Measurements from ENCODE around the gene ZNRD2.

The ZNRD2 gene

DNA sequence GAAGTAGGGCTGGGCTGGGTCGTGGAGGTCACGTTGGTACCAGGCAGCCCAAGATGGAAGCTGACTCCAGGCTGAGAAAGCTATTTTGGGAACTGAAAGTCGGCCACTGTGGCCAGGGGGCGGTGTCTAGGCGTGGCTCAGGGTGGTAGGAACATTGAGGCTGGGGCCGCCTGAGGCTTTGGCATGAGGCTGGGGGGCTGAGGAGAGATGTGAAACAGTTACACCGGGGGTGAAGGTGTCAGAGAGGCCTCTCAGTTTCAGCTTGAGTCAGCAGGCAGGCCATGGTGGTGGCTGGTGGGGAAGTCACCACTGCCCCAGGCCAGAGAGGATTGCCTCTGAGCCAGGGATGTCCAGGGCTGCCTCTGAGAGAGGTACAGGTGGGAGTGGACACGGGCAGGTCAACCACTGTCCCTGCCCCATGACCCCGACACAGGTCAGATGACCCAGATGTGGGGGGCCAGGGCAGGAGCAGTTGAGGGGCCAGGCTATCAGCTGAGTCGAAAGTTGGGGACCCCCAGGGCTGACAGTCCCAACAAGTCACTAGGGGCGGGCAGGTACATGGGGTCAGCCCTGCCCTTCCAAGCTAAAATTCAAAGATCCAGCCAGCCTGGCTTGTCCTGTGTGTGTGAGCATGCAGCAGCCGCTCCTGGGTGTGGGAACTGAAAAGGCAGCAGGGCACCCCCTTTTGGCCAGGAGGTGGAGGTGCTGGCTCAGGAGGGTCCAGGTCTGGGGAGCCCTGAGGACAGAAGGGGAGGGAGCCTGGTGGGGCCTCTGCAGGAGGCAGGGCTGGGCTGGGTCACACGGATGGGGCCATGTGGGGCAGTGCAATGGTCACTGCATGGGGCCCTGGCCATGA lies 18.1 kb downstream of the ZNRD2 start:
- peak; percentile 60 for DNase-seq (ENCODE audit: low read depth)

DNA sequence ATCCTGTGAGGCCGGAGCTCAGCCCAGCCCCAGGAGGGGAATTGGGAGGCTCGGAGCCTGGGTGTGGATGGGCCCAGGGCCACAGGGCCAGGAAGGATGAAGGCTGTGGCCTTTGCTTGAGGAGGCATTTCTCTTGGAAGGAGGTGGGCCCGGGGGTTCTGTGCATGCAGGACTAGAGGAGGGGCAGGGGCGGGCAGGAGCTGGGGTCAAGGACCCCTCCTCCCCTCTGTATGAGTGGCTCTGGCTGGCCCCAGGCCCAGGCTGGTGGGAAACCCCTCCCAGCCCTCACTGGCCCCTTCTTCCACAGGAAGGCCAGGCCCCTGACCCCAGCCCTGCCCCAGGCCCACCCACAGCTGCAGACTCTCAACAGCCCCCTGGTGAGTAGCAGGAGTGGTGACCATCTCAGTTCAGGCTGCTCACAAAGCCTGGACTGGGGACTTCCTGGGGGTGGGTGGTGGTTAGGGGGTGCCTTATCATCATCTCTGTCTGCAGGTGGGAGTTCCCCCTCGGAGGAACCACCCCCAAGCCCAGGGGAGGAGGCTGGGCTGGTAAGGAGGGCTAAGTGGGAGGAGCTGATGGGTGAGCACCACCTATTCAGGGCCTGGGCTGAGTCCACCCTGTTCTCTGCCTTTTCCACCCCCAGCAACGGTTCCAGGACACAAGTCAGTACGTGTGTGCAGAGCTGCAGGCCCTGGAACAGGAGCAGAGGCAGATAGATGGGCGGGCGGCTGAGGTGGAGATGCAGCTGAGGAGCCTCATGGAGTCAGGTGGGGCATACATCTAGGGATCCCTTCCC lies 19.4 kb downstream of the ZNRD2 start:
- no peak for DNase-seq (ENCODE audit: low read depth)

DNA sequence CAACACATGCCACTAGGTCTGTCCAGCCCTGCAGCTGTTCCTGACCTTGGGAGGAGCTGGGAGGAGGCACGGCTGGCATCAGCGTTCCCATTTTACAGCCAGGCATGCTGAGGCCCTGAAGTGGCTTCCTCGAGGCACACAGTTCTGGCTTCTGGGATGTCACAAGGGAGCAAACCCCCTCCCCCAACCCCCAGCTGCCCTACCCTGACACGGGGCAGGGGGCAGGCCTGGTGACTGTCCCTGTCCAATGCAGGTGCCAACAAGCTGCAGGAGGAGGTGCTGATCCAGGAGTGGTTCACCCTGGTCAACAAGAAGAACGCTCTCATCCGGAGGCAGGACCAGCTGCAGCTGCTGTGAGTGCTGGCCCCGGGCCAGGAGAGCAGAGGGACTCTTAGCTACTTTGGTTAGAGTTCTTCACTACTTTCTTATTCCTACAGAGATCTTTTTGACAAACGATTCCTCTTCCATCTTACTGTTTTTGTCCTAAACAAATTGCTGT lies 20.0 kb downstream of the ZNRD2 start:
- DNase-seq (ENCODE audit: low read depth): no peak

DNA sequence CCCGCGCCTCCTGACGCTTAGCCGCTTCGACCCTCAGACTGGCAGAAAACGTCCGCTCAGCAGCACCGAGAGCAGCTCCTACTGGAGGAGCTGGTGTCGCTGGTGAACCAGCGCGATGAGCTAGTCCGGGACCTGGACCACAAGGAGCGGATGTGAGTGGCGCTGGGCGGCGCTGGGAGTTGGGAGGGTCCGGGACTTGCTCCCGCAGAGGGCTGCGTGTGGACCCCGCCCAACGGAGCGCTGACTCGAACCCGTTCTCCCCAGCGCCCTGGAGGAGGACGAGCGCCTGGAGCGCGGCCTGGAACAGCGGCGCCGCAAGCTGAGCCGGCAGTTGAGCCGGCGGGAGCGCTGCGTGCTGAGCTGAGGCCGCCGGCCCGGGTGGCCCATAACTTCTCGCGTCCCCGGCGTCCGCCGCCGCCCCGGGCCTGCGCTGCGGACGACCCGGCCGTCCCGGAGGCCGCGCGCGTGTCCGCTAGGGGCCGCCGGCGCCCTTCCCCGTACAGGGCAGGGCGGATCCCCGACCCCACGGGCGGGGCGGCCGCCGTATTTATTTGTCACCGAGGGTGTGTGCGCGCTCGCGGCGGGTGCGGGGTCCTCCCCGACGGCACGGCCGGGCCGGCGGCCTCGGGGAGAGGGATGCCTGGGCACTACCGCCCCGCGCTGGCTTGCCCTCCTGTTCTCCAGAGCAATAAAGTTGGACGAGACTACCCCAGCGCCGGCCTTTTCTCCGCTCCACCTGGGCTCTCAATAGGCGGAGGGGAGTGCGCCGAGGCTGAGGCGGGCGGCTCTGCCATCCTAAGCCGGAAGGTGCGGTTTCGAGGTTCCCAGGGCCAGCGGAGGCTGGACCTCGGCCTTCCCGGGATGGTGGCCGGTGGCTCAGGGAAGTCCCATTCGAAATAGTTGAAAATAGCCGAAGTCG lies 21.9 kb downstream of the ZNRD2 start:
- DNase-seq (ENCODE audit: low read depth): no peak

DNA sequence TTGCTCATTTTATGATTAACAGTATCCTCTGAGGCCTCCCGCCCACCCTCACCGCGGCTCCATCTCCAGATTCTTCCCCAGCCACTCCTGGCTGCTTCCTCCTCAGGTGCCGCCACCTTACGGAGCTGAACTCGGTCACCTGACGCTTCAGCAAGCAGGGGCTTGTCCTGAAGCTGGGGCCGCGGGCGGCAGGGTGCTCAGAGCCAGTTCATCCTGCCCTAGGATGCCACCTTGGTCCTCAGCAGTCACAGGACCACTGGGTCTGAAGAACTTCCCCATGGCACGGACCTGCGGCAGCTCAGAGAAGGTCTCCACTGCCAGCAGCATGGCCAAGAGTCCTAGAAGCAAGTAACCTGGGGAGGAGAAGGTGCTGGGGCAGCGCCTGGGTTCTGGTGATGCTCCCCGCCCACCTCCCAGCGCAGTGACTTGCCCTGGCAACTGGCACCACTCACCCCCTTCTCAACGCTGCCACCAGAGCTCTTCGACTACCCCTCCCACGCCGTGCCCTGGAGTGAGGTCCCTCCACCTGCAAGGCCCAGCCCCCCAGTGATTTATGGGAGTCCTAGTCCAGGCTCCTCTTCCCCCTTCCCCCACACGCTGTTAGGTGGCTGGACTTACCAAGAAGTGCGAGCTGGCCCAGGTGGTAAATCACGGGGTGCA lies 22.7 kb downstream of the ZNRD2 start:
- DNase-seq (ENCODE audit: low read depth): no peak

DNA sequence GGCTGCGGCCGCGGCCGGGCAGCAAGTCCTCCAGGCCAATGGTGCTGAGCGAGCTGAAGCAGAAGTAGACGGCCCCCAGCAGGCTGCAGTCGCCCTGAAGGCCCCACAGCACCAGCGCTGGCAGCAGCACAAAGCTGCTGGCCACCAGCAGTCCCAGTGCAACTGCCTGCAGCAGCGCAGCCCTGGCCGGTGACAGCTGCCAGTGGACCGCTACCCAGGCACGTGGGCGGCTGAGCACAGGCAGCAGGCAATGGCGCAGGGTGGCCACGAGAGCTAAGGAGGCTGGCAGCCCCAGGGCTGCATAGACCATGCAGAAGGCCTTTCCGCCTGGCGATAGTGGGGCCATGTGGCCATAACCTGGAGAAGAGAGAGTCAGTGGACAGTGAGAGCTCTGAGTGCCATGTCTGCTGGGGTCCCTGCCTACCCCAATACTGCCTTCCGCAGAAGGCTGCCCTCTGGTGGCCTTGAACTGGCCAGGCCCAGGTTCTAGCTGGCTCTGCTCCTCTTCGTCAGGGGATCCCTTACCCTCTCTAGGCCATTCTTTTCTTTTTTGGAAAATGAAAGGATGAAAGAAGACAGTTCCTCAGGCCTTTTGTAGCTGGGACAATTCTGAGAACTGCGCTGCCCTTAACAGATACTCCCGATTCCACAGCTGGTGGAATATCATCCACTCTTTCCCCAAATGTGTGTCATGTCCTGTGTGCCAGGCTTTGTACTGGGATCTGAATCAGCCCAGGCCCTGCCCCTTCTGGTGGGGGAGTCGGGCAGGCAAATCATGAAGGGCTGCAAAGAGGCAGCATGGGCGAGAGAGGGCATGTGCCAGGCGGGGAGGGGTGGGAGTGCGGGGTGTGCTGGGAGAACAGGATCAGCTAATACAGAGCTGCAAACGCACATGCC lies 23.5 kb downstream of the ZNRD2 start:
- no peak for DNase-seq (ENCODE audit: low read depth)

DNA sequence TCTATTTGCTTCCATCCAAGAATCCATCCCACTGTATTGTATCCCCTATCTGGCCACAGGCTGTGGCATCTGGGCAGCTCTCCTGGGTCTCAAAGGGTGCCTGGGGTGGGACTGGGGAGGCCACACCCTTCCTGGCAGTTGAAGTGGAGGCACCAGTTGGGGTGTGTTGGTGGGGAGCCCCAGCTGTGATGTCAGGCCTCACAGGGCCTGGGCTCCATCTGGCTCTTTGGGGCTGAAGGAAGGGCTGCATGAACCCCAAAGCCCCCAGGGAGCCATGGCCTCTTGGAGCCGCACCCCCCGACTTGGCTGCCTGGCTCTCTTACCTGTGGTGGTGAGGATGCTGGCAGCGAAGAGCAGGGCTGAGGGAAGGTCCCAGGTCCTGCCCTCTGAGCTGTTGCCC lies 24.9 kb downstream of the ZNRD2 start:
- DNase-seq (ENCODE audit: low read depth): no peak

DNA sequence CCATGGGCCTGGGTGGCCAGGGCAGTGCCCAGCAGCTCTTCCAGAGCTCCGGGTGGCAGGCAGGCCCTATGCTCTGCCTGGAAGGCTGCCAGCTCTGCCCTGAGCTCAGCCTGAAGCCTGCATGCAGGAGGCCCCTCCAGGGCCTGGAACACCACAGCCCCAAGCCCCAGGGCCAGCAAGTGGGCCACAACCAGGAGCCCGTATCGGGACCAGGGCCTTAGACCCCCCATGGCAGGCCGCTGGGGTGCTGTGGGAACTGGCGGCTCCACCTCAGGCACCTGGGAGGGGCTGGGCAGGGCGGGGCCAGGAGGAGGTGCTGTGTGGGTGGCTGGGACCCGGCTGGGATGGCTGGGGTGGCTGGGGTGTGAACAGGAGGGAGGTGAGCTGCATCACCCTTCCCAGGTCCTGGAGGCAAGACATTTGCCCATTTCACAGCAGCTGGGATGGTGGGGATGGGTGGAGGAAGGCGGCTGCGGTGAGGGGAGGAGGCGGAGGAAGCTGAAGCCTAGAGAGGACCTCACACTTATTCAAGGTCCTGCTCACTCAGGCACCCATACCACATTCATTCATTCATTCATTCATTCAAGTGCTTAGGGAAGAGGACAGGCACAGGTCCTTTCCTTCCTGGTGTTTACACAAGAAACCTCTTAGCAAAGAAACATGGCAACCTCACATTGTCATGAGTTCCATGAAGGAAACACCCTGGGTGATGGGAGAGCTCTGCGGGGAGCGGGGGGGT lies 25.4 kb downstream of the ZNRD2 start, which contains the start of gene KCNK7:
Gene KCNK7 (minus strand): TSS at position 258 of the 739 bp plus-strand sequence. CDS start 28 bp downstream, at position 230.
- DNase-seq (ENCODE audit: low read depth): no peak

DNA sequence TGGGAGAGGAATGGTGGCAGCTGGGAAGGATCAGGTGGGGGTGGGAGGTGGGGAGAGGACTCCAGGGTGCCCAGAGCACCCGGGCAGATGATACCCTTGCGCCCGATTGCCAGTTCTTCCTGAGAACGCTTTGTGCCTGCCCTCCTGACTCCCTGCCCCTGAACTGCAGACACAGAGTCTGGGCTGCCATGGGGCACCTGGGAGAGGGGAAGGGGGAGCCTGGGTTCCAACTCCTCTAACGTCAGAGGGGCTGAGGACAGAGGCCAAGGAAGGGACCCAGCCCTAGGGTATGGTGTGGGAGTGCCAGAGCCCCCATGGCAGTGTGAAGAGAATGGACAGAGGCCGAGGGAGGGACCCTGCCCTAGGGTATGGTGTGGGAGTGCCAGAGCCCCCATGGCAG lies 26.2 kb downstream of the ZNRD2 start:
- no peak for DNase-seq (ENCODE audit: low read depth)

DNA sequence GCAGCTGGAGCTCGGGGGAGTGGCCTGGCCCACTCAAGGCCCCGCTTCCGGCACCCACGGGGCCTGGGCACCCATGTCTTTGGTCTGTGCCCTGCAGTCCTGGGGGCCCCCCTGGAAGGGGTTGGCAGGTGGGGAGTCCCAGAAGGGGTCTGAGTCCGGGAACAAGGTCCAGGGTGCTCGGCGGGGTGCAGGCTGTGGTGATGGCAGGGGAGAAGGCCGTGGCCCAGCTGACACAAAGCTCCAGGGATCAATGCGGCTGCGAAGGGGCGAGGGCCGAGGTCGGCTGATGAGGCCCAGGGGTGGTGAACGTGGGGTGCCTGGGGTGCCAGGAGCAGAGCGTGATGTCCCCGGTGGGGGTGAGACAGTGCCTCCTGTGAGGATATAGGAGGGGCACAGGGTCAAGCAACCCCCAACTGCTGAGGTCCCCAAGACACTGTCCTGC lies 28.0 kb downstream of the ZNRD2 start:
- DNase-seq (ENCODE audit: low read depth): no peak

DNA sequence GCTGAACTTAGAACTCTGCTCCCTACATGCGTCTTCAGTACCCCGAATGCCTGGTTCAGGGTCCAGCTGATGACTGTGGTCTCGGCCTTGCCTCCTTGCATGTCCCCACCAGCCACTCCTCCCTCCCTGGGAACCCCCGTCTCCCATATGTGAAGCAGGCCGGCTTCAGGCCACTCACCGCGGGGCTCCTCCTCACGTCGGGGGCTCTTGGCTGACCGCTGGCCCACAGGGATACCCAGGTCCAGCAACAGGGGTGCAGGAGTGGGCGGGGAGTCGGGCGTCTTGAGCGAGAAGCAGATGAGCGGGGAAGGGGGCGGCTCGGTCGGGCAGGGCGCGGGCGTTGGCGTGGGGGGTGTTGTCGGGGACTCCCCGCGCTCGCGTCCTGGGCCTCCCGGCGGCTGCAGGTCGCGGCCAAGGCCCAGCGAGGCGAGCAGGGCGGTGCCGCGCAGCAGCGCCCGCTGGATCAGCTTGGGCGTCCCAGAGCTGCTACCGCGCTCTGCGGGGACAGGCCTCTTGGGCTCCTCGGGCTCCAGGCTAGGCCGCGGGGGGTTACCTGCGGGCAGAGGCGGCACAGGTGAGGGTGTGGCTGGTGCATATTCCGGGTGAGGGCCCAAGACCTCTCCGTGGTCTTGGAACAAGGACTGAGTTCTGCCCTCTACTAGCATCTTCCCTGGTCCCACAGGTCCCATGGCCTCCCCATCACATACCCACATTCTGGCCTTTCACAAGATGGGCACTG lies 29.1 kb downstream of the ZNRD2 start:
- no peak for DNase-seq (ENCODE audit: low read depth)

DNA sequence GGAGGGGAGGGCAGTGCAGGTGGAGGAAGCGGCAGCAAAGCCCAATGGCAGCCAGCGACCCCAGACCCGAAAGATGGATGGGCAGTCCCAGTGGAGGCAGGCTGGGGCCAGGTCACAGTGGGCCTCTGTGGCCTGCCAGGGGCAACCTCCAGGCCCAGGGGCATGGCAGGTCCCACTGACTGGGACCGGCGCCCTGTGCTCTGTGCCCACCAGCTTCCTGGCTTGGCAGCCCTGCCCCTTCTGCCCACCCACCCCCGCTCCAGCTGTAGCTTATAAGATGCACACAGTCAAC lies 29.6 kb downstream of the ZNRD2 start:
- no peak for DNase-seq (ENCODE audit: low read depth)

DNA sequence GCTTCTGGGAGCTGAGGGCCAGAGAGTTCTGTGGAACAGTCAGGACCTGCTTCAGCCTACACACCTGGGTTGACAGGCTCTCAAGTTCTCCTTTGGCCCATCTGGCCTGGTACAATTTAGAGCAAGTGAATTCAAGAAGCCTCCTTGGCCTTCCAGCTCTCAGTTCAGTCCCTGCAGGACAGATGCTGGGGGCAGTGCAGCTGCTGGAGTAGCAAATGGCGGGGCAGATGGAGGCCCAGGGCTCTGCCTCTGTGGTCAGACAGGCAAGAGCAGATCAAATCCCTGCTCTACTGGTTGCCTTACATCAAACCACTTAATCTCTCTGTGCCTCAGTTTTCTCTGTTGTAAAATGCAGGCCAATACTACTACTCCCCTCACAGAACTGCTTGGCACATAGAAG lies 34.0 kb downstream of the ZNRD2 start:
- DNase-seq (ENCODE audit: low read depth): no peak

DNA sequence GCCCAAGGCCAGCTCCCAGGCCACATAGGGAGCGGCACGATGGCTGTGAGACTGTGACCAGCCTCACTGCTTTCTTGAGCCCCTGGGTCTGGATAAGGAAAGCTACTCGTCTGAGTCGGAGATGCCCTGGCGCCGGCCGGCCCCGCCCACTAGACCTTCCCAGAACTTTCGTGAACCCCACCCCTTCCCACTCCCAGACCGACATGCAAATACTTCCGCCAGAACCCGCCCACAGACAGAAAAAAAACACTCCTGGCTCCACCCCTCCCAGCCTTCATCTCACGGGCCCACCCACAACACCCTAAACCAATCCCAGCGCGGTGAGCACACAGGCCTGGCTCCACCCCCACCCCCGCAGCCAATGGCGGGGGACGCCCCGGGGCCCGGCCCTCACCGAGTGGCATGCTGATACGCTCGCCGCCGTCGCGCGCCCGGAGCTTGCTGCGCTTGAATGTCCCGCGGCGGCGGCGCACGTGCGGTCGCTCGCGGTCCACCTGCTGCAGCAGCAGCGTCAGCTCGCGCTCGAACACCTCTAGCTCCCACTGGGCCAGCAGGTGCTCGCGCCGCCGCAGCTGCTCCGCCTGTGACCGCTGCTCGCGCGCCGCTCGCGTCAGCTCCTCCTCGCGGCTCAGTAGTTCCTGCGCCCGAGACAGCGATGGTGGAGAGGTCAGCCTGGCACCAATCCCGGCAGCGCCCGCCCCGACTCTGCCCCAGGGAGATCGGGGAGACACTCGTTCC lies 36.8 kb downstream of the ZNRD2 start:
- no peak for DNase-seq (ENCODE audit: low read depth)

DNA sequence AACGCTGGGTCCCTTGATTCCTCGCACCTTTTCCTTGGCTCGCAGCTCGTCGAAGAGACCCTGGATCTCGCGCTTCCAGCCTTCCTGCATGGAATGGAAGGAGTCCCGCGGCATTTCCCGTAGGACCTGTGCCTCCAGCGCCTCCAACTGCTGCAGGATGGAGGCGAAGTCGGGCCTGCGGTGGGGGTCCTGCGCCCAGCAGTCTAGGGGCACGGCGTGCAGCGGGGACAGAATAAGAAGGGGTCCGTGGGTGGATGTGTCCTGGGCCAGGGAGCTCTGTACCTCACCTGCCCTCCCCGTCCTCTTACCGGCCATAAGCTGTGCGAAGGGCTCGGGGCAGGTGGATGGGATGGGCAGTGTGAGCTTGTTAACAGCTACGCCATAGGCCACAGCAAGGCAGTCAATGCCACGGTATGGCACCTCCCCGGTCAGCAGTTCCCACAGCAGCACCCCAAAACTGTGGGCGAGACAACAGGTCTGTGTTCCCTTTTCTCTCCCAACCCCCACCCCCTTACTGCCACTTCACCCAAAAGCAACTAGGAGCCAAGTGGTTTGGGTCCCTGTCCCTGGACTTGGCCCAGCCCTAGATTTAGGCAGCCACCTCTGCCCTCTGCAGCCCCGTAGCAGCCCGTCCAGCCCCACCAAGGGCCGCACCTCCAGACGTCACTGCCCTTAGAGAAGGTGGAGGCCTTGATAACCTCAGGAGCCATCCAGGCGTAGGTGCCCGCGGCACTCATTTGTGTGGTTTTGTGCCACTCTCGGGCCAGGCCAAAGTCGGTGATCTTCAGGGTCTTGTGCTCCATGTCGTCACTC lies 37.5 kb downstream of the ZNRD2 start:
- DNase-seq (ENCODE audit: low read depth): no peak

DNA sequence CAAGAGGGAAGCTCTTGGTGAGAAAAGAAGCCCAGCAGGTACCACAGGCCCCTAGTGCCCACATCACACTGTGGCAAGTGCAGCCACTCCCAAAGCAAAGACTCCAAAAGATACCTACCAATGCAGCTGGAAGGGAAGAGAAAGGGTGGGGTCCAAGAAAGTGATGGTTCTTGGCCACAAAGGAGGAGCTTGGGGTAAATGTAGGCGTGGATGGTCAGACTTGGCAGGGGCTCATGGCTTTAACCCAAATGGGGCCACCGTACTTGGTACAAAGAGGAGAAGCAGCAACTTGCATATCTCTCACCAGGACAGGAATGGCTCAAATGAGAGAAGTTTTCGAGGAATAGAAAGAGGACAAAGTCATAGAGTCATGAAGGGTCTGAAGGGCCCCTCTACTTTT lies 39.0 kb downstream of the ZNRD2 start:
- no peak for DNase-seq (ENCODE audit: low read depth)

DNA sequence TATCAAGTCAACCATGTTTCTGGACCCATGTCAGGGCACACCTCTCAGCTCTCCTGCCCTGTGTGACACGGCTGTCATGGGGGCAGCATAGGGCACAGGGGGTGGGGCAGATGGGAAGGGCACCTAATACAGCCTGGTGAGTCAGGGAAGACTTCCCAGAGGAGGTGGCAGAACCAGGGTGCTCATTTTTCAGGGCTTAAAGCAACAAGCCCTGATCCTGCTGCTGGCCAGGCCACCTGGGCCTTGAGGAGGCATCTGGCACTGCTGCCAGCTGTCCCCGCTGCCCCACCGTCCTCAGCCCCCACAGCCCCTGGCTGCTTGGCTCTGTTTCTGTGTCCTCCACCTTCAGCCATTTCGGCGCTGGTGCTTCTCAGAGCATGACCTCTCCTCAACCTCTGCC lies 39.4 kb downstream of the ZNRD2 start:
- no peak for DNase-seq (ENCODE audit: low read depth)

DNA sequence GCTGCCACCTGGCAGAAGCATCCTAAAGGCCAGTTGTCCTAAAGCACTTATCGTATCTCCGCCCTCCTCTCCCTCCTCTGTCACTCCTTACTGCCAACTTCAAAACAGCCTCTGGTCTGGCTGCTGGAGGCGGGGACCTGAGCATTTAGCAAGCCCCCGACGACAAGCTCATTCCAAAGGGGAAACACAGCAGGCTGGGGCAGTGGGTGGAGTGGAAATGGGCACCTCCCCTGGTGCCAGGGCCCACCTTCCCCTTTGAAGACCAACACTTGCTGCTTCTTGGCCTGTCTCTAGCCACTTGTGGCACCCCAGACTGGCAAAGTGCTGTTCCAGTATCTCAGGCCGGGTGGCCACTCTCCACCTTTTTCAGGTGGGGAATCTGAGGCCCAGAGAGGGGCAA lies 40.1 kb downstream of the ZNRD2 start:
- no peak for DNase-seq (ENCODE audit: low read depth)

Data from T-helper 22 cell (primary cell).